NCI-H2081 (cell line): ENCODE measurements around the gene CUEDC1.

Source experiments
- DNase-seq, 2 experiments: peaks; one replicate each; lab custom pipeline; 2025; lab: John Stamatoyannopoulos, UW

CUEDC1 gene

DNA sequence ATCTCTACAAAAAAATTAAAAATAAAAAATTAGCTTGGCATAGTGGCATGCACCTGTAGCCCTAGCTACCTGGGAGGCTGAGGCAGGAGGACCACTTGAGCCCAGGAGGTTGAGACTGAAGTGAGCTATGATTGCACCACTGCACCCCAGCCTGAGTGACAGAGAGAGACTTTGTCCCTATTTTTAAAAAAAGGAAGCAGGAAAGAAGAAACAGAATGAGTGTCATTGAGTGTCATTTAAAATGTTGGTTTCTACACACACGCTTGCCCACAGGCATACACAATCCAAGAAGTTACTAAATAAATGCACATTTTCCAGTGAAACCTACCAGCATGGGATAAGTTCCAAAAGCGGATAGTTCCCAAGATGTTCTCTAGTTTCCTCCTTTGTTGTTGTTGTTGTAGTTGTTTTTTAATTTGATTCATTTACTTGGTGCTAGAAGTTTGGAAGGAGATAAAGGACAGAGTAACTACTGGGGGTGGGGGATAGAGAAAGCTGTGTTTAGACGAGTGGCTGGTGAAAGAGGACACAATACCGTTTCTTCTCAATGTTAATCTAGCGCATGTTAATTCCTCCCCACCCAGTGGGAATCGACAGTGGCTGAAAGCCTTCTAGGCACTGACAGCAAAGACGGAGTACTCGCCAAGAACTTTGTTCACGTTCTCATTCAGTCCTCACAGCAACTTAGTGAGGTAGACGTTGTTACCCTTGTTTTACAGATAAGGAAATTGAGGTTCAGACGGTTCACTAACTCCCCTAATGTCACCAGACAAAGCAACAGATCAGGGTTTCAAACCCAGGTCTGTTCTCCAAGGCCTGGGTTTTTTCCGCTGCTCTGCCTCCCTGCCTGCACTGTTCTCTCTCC, 122.7 kb downstream of the CUEDC1 start:
- DNase-seq = no peak

DNA sequence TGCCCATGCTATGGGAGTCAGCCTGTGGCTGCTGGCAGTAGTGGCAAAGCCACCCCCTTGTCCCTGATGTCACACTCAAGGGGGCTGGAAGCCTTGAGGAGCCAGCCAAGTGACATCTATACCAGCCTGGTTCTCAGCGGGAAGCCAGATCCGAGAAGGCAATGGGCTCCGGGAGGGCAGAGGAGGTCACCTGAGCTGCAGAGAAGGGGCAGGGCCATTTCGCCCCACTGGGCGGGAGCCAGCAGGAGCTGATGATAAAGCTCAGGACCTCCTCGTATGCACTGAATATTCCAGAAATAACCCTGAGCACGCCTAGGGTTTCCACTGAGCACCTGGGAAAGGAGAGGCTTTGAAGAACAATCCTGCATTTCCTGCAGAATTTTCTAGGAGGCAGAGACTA, 124.3 kb downstream of the CUEDC1 start:
- no peak for DNase-seq

DNA sequence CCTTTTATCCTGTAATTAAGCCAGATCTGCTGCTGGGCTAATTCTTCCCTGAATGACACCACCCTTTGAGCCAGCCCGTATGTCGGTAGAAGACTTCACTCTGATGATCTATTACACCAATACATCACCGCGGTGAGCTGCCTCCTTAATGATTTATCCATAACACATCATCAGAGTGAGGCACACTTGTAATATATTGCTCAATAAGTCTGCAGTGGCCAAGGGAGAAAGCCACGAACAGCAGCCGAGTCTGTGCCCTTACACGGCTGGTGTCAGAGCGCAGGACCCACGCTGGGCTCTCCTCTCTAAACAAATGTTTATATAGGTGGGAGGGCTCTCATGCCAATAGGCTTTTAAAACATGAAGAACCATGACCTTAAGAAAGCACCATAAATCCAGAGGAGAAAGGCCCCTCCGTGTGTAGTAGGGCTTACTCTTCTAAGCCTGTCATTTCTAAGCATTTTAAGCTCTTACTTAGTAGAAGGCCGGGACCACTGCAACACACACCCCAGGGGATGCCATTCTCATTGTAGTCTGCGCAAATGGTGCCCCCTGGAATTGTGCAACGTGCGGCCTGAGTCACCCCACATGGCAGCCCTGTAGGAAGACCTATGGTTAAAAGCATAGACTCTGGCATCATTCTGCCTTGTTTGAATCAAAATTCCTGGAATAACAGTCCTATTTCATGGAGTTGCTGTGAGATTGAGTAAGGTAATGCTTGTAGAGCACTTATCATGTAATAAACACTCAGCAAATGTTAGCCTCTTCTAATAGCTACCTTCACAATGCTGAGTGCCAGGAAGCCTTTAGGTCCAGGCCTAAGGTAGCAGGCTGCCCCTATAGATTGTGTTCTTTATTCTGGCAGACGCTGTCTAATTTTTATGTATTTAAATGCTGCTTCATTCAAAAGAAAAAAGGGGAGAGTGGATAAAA, 131.5 kb downstream of the CUEDC1 start:
- DNase-seq = peak; percentile 51 to 76

DNA sequence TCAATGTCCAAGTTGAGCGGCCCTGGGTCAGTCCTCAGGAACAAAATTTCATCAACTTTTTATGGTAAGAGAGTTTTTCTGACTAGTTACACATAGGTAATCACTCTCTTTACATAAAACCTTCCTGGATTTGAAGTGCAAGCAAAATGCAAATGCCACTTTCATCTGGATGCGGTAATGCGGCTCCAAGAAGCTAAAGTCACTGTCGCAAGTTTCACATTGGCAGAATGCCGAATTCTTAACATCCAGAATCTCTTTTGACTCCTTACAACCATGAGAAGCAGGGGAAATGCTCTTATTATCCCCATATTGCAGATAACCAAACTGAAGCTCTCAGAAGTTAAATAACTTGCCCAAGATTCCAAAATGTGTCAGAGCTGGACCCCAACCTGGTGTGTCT, 135.3 kb downstream of the CUEDC1 start:
- no peak for DNase-seq

DNA sequence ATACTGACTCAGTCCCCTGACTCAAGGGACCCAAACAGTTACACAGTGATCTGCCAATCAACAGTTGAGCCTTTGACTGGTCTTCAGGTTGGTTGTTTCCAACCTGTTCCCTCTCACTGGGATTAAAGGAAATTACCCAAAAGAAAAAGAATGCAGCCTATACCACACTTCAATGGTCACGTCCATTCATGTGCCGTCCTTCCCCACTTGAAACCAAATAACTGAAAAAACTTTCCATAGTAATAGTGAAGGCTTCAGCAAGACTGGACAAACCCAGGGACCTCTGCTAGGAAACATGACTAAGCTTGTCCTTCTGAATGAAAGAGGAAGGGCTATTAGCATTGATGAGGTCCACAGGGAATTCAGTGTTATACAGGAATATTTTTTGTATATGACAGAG, 135.9 kb downstream of the CUEDC1 start:
- DNase-seq = no peak

DNA sequence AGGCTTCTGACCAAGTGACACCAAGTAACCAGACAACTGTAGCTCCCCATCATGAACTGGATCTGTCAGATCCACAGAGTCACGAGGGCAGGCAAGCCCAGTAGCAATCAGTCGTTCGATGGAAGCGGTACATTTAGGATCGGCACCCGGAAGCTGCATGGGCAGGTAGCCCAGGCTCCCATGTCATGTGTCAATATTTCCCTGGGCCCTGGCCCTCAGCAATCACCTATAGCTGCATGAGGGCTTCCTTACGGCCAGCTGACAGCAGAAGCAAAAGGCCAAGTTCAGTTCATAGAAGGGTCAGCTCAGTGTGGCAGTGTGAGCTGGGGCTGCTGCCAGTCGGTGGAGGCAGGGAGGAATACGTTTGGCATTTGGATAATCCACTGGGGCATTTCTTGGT, 137.1 kb downstream of the CUEDC1 start:
- DNase-seq = no peak

DNA sequence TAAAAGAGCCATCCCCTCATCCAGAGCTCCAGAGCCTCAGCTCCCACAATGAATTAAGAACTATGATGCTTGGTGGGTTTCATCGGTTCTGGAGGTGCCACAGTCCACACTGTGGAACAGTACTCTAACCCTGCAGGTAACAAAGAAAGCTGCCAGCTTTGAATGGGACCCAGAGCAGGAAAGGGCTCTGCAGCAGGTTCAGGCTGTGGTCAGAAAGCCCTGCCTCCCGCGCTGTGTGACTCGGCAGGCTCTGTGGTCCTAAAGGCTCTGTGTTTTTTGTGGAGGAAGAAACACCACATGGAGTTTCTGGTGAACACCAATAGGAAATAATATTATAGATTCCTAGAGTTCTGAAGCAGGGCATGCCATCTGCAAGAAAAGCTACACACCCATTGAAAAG, 137.9 kb downstream of the CUEDC1 start:
- DNase-seq = no peak

DNA sequence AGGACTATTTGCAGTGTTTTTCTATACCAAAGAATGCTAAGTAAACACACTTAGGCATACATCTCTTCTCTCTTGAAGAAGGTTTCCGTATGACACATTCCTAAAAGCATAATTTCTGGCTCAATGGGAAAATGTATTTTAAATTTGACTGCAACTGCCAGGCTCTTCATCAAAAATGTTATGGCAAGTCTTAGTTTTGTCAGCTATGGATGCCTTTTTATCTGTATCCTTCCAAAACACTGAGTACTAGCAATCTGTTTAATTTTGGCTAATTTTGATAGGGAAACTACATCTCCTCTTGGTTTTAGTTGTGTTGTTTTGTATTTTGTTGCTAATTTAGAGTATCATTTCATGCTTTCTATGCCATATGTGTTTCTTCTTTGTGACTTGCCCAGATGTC, 140.8 kb downstream of the CUEDC1 start:
- DNase-seq = no peak

DNA sequence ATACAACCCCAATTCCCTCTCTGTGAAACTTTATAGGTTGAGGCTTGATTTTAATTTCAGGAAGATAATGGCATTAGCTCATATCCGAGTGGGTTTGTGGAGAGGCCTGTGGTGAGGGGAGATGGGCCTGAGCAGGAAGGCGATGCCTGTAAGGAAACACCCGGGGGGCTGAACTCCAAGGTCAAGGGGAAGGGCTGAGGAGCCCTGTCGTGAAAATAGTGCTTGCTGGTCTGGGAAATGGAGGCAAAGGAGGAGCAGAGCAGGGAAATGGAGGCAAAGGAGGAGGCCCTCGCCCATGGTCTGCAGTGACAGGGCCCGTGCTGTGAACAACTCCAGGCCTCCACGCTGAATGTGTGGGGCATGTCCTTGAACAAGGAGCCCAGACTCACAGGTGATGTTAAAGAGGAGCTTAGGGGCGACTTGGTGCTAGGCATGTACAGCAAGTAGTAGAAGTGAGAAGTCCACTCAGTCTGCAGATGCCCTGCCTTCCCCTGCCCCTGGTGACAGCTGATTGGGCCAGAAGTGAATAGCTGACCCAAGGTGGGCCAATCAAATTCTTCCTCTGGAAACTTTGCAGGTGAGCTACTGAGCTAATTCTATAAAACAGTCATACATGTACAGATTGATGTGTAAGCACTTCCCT, 143.5 kb downstream of the CUEDC1 start:
- peak in 1 of 2 experiments; percentile 72 for DNase-seq
